ENCODE measurements around the gene POLD1. TPM values are rescaled to one million over a fixed set of nuclear protein-coding genes. Genes with fewer than 3 reads are reported as not detected.

Gene POLD1
- total and polyA plus RNA-seq, 2 experiments from 2014 or later, result 111 to 173 TPM

GRCh38 chr19:50417111-50418081, 33.2 kb downstream of the POLD1 start:
- Histone ChIP-seq H3K27ac (ENCODE audit: low read depth) (no peak overlapping the region), H3K4me2 (peak overlapping the region; percentile 98), H3K4me3 (peak overlapping the region; percentile 78), H3K4me1 (ENCODE audit: insufficient read depth) (peaks cover 14% of the 10 kb centered on the region; the same call in 1 of the 2 replicates), H3K9me2 (ENCODE audit: insufficient read depth) (no peaks in the 10 kb centered on the region), H3K27me3 (ENCODE audit: insufficient read depth) (no peaks in the 10 kb centered on the region), H2AFZ (no peak overlapping the region), H3F3A (replicated peaks; ENCODE audit: low read depth) (peaks cover 14% of the 10 kb centered on the region; the same call in 1 of the 2 replicates), H3K79me2 (replicated peaks; ENCODE audit: insufficient read depth) (peaks cover 6% of the 10 kb centered on the region; the same call in 1 of the 2 replicates), H4K20me1 (replicated peaks; ENCODE audit: insufficient read depth) (no peaks in the 10 kb centered on the region; the same call in 1 of the 2 replicates), H3K36me3 (ENCODE audit: insufficient read depth) (no peaks in the 10 kb centered on the region)
- H3K4me1 Mint-ChIP-seq, result peaks cover 25% of the 10 kb centered on the region
- TF ChIP-seq, protein P1, sequence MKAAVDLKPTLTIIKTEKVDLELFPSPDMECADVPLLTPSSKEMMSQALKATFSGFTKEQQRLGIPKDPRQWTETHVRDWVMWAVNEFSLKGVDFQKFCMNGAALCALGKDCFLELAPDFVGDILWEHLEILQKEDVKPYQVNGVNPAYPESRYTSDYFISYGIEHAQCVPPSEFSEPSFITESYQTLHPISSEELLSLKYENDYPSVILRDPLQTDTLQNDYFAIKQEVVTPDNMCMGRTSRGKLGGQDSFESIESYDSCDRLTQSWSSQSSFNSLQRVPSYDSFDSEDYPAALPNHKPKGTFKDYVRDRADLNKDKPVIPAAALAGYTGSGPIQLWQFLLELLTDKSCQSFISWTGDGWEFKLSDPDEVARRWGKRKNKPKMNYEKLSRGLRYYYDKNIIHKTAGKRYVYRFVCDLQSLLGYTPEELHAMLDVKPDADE (IDR thresholded peaks at IDR 0.05), result no peak
- TF ChIP-seq EZH2 (IDR thresholded peaks at IDR 0.05; ENCODE audit: low read depth, unreplicated experiment) (no peak), STAT1 (IDR thresholded peaks at IDR 0.05; ENCODE audit: unreplicated experiment) (no peak), JUNB (IDR thresholded peaks at IDR 0.05; ENCODE audit: unreplicated experiment) (no peak), POLR2AphosphoS5 (IDR thresholded peaks at IDR 0.05; ENCODE audit: low read depth) (no peak), CTCF (conservative IDR thresholded peaks at IDR 0.05; ENCODE audit: low read depth in 2 of 2) (no peak), REST (IDR thresholded peaks at IDR 0.05; ENCODE audit: unreplicated experiment) (no peak), EZH2phosphoT487 (IDR thresholded peaks at IDR 0.05; ENCODE audit: unreplicated experiment) (no peak), ZNF331 (CRISPR knock-in tag; IDR thresholded peaks at IDR 0.05; ENCODE audit: low read depth) (no peak), CREB1 (CRISPR knock-in tag; IDR thresholded peaks at IDR 0.05; ENCODE audit: low read depth) (no peak), ZNF114 (CRISPR knock-in tag; IDR thresholded peaks at IDR 0.05) (no peak), NANOG (IDR thresholded peaks at IDR 0.05; ENCODE audit: borderline replicate concordance) (no peak)
- peaks cover 3% of the 10 kb centered on the region; the same call in 2 of the 3 replicates for H3K9me3 Mint-ChIP-seq
- peaks cover 36% of the 10 kb centered on the region for H3K36me3 Mint-ChIP-seq (ENCODE audit: low read depth)
- H3K27me3 Mint-ChIP-seq (ENCODE audit: insufficient read depth, low read depth, poor library complexity), result peaks cover 13% of the 10 kb centered on the region
- no peak for ATAC-seq
- H3K4me3 Mint-ChIP-seq, result no peak overlapping the region
- peak; percentile 30 for DNase-seq (ENCODE audit: low spot score)
- H3K27ac Mint-ChIP-seq, result no peak overlapping the region

All from GM23338 (cell line).